Astrocyte of the spinal cord (primary cell): Measurements from ENCODE around the gene SPDYC.

Experiments
- DNase-seq: peaks from one replicate; pipeline ENCODE4 v3.0.0; 2011; ENCODE audit warnings: low read depth, low spot score
- H3K4me3 ChIP-seq: 2 replicates; pipeline ENCODE4 v1.5.1; 2011; ENCODE audit warnings: low read depth, mild to moderate bottlenecking, low read length, moderate library complexity
- CTCF ChIP-seq: IDR thresholded peaks from 2 replicates; pipeline ENCODE4 v1.5.1; 2012; ENCODE audit warnings: low read depth, mild to moderate bottlenecking, low read length, inconsistent platforms
- in situ Hi-C: cut with HindIII; loops from 2 replicates; pipeline ENCODE4 v1.10.0; 2017; ENCODE audit warnings: low sequenced_read_pairs

The SPDYC gene

GRCh38 chr11:65126624-65127274 lies 43.3 kb upstream of the SPDYC start:
- no peak overlapping the region for H3K4me3 ChIP-seq
- no peak for DNase-seq
- no peak for TF ChIP-seq CTCF
- in situ Hi-C loops = no loop called here

- no peak for DNase-seq
- no peak for TF ChIP-seq CTCF
- in situ Hi-C loops = no loop called here
- no peak overlapping the region for H3K4me3 ChIP-seq
Measured at GRCh38 chr11:65127473-65128181, 42.4 kb upstream of the SPDYC start.

GRCh38 chr11:65128182-65129145 lies 41.6 kb upstream of the SPDYC start:
- in situ Hi-C loops = no loop called here
- no peak for TF ChIP-seq CTCF
- H3K4me3 ChIP-seq = no peak overlapping the region
- DNase-seq = no peak

- DNase-seq = no peak
- in situ Hi-C loops = no loop called here
- no peak overlapping the region for H3K4me3 ChIP-seq
- TF ChIP-seq CTCF = no peak
Measured at GRCh38 chr11:65129649-65130441, 40.2 kb upstream of the SPDYC start.

GRCh38 chr11:65130631-65131416 lies 39.2 kb upstream of the SPDYC start:
- TF ChIP-seq CTCF = no peak

More at GRCh38 chr11:65130631-65131416, 39.2 kb upstream of the SPDYC start:
- DNase-seq = no peak
- in situ Hi-C loops = no loop called here
- H3K4me3 ChIP-seq = no peak overlapping the region
